Glutamatergic neuron (in vitro differentiated cells): Measurements from ENCODE around the gene B3GNT7. TPM values are rescaled to one million over a fixed set of nuclear protein-coding genes. Genes with fewer than 3 reads are reported as not detected.
A peak's percentile ranks its signal among the peaks of the same experiment; 100 is the strongest.
"Not testable (repeated sequence)": the region's sequence is repeated elsewhere in the genome, so short reads cannot be mapped to it uniquely, and the experiment has no call there.

Source experiments
- DNase-seq: peaks from one replicate; pipeline ENCODE4 v3.0.0; 2022
- H3K27ac Mint-ChIP-seq: one replicate; pipeline ENCODE4 v1.8.0; 2020; ENCODE audit warnings: mild to moderate bottlenecking, mixed read lengths, inconsistent platforms; ENCODE audit not compliant: unreplicated experiment
- H3K27me3 Mint-ChIP-seq: one replicate; pipeline ENCODE4 v1.8.0; 2020; ENCODE audit warnings: mild to moderate bottlenecking, moderate library complexity, mixed read lengths, inconsistent platforms; ENCODE audit not compliant: unreplicated experiment
- H3K36me3 Mint-ChIP-seq: one replicate; pipeline ENCODE4 v1.8.0; 2020; ENCODE audit warnings: mild to moderate bottlenecking, mixed read lengths, inconsistent platforms; ENCODE audit not compliant: unreplicated experiment
- H3K4me1 Mint-ChIP-seq: one replicate; pipeline ENCODE4 v1.8.0; 2020; ENCODE audit warnings: mild to moderate bottlenecking, low read depth, mixed read lengths, inconsistent platforms; ENCODE audit not compliant: unreplicated experiment
- H3K4me3 Mint-ChIP-seq: one replicate; pipeline ENCODE4 v1.8.0; 2020; ENCODE audit warnings: mild to moderate bottlenecking, mixed read lengths, inconsistent platforms; ENCODE audit not compliant: unreplicated experiment
- H3K9me3 Mint-ChIP-seq: one replicate; pipeline ENCODE4 v1.8.0; 2020; ENCODE audit warnings: mild to moderate bottlenecking, moderate library complexity, mixed read lengths, inconsistent platforms; ENCODE audit not compliant: unreplicated experiment
- total RNA-seq: library from RNA; stranded (reverse); fragmentation: NEBNext Ultra II Directional; extraction: Animal tissue kit (Norgen Biotek cat#: 25700); gene quantifications from one replicate; pipeline ENCODE4 v1.2.1, GENCODE V29; 2021; ENCODE audit not compliant: unreplicated experiment
- TF ChIP-seq, protein P1 (sequence below): fragments of 200-600 bp; sonication (generic); IDR thresholded peaks from one replicate; pipeline ENCODE4 v1.5.0; 2021; ENCODE audit not compliant: partially characterized antibody, unreplicated experiment

The B3GNT7 gene
- total RNA-seq, 1 donor from 2014 or later: 0.27 TPM

DNA sequence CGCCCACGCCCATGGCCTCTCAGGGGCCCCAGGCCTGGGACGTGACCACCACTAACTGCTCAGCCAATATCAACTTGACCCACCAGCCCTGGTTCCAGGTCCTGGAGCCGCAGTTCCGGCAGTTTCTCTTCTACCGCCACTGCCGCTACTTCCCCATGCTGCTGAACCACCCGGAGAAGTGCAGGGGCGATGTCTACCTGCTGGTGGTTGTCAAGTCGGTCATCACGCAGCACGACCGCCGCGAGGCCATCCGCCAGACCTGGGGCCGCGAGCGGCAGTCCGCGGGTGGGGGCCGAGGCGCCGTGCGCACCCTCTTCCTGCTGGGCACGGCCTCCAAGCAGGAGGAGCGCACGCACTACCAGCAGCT, 2.4 kb downstream of the B3GNT7 start:
- TF ChIP-seq, protein P1, sequence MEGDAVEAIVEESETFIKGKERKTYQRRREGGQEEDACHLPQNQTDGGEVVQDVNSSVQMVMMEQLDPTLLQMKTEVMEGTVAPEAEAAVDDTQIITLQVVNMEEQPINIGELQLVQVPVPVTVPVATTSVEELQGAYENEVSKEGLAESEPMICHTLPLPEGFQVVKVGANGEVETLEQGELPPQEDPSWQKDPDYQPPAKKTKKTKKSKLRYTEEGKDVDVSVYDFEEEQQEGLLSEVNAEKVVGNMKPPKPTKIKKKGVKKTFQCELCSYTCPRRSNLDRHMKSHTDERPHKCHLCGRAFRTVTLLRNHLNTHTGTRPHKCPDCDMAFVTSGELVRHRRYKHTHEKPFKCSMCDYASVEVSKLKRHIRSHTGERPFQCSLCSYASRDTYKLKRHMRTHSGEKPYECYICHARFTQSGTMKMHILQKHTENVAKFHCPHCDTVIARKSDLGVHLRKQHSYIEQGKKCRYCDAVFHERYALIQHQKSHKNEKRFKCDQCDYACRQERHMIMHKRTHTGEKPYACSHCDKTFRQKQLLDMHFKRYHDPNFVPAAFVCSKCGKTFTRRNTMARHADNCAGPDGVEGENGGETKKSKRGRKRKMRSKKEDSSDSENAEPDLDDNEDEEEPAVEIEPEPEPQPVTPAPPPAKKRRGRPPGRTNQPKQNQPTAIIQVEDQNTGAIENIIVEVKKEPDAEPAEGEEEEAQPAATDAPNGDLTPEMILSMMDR: no peak
- Mint-ChIP-seq H3K4me3 (no peak overlapping the region), H3K36me3 (no peaks in the 10 kb centered on the region), H3K27ac (peak overlapping the region; percentile 17), H3K4me1 (no peaks in the 10 kb centered on the region), H3K9me3 (peaks cover 2% of the 10 kb centered on the region), H3K27me3 (peaks cover 16% of the 10 kb centered on the region)
- no peak for DNase-seq

DNA sequence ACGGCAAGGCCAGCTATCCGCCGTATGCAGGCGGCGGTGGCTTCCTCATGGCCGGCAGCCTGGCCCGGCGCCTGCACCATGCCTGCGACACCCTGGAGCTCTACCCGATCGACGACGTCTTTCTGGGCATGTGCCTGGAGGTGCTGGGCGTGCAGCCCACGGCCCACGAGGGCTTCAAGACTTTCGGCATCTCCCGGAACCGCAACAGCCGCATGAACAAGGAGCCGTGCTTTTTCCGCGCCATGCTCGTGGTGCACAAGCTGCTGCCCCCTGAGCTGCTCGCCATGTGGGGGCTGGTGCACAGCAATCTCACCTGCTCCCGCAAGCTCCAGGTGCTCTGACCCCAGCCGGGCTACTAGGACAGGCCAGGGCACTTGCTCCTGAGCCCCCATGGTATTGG, 3.1 kb downstream of the B3GNT7 start:
- TF ChIP-seq, protein P1: no peak
- Mint-ChIP-seq H3K4me1 (no peaks in the 10 kb centered on the region), H3K9me3 (peaks cover 2% of the 10 kb centered on the region), H3K36me3 (no peaks in the 10 kb centered on the region), H3K27ac (no peak overlapping the region), H3K4me3 (no peak overlapping the region), H3K27me3 (peaks cover 17% of the 10 kb centered on the region)
- DNase-seq: no peak

DNA sequence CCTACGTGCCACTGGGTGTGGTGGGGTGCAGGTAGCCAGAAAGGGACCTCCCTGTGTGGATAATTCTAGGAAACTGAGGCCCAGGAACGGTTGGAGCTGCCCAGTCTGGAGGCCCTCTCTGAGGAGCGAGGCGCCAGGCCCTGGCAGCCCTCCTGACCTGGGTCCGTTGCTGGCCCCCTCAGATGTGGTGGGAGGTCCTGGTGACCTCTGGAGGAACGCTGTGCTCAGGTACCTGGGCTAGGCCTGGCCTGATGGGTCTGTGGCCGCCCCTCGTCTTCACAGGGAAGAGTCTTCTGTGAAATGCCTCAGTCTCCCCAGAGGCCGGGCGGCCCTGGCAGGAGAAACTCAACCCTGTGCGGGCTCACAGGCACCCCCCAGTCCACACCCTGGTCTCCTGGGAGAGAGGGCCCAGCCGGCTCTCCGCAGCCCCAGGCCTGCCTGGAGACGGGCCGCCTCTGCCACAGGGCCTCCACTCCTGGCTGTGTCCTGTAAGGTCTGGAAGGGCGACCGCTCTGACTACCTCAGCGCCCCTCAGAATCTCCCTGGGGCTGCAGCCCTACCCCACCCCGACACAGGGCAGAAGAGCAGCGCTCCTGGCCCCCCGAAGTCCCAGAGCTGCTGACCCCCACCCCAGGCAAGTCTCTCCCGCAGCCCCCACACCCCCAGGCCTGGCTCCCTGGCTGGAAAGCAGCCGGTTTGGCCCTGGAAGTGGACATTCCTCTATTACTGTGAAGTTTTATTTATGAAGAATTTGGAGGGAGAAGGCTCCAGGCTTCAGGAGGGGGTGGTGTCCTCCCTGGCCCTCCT, 3.7 kb downstream of the B3GNT7 start:
- no peak overlapping the region for H3K27ac Mint-ChIP-seq
- no peak overlapping the region for H3K4me3 Mint-ChIP-seq
- no peaks in the 10 kb centered on the region for H3K36me3 Mint-ChIP-seq
- TF ChIP-seq, protein P1: no peak
- peaks cover 17% of the 10 kb centered on the region for H3K27me3 Mint-ChIP-seq
- H3K4me1 Mint-ChIP-seq: no peaks in the 10 kb centered on the region
- H3K9me3 Mint-ChIP-seq: peaks cover 2% of the 10 kb centered on the region
- DNase-seq: no peak

DNA sequence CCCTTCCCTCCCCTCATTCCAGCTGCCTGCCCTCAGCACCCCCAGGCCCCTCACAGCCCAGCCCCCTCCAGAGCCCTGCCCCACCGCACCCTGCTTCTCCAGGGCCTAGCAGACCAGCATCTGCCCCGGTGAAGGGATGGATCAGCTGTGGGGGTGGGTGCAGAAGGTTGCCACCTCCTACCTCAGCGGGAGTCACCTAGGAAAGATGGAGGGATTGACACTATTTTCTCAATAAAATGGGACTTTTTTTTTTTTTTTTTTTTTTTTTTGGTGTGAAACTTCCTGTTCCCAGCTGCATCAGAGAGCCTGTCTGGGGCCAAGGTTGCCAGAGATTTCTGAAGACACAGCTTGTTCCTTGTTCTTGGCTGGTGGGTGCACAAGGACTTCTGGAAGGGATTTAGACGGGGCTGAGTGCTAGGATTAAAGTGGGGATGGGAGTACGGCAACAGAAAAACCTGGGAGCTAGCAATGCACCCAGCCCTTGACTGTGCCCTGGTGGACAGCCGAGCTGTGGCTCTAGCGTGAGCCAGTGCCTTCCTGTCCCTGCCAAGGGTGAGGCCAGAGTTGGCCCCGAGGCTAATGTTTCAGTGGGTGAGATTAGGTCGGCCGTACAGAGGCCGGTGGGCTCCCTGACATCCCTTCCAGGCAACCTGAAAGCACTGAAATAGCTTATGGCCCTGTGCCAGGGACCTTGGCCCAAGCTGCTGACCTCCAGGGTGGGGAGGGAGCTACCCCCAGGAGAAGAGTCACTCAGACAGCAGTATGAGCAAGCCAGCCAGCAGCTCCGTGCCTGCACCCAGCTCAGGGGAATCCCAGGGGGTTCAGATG, 4.6 kb downstream of the B3GNT7 start:
- no peak for DNase-seq
- Mint-ChIP-seq H3K9me3 (peaks cover 2% of the 10 kb centered on the region), H3K4me1 (no peaks in the 10 kb centered on the region), H3K36me3 (no peaks in the 10 kb centered on the region), H3K27me3 (peaks cover 10% of the 10 kb centered on the region), H3K27ac (no peak overlapping the region), H3K4me3 (no peak overlapping the region)
- TF ChIP-seq, protein P1: no peak

DNA sequence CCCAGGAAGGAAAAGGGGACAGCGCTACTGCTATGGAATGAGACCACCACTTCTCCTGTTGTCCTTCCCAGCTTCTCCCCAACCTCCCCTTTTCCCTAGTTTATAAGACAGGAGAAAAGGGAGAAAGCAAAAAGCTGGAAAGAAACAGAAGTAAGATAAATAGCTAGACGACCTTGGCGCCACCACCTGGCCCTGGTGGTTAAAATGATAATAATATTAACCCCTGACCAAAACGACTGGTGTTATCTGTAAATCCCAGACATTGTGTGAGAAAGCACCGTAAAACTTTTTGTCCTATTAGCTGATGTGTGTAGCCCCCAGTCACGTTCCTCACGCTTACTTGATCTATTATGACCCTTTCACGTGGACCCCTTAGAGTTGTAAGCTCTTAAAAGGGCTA, 5.2 kb downstream of the B3GNT7 start:
- H3K4me3 Mint-ChIP-seq, H3K9me3 Mint-ChIP-seq, DNase-seq, H3K4me1 Mint-ChIP-seq, H3K36me3 Mint-ChIP-seq, H3K27me3 Mint-ChIP-seq, H3K27ac Mint-ChIP-seq: not testable (repeated sequence)

DNA sequence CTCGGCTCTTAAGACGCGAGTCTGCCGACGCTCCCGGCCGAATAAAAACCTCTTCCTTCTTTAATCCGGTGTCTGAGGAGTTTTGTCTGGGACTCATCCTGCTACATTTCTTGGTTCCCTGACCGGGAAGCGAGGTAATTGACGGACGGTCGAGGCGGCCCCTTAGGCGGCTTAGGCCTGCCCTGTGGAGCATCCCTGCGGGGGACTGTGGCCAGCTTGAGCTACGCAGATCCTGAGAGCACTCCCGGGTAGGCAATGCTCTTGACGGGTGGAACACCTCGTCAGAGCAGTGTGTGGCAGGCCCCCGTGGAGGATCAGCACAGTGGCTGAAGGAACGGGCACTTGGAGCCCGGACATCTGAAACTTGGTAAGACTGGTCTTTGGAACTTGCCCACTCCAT, 5.6 kb downstream of the B3GNT7 start:
- not testable (repeated sequence) for DNase-seq, H3K4me3 Mint-ChIP-seq, H3K9me3 Mint-ChIP-seq, H3K36me3 Mint-ChIP-seq, H3K27ac Mint-ChIP-seq, H3K4me1 Mint-ChIP-seq, H3K27me3 Mint-ChIP-seq

DNA sequence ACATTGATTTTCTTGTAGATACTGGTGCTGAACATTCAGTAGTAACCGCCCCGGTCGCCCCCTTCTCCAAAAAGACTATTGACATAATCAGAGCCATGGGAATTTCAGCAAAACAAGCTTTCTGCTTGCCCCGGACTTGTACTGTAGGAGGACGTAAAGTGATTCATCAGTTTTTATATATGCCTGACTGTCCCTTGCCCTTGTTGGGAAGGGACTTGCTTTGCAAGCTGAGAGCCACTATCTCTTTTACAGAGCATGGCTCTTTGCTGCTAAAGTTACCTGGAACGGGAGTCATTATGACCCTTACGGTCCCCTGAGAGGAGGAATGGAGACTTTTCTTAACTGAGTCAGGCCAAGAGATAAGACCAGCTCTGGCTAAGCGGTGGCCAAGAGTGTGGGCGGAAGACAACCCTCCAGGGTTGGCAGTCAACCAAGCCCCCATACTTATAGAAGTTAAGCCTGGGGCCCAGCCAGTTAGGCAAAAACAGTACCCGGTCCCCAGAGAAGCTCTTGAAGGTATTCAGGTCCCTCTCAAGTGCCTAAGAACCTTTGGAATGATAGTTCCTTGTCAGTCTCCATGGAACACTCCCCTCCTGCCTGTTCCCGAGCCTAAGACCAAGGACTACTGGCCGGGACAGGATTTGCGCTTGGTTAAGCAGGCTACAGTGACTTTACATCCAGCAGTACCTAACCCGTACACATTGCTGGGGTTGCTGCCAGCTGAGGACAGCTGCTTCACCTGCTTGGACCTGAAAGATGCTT, 8.1 kb downstream of the B3GNT7 start:
- H3K27ac Mint-ChIP-seq, H3K27me3 Mint-ChIP-seq, H3K9me3 Mint-ChIP-seq, H3K36me3 Mint-ChIP-seq, H3K4me1 Mint-ChIP-seq, DNase-seq, H3K4me3 Mint-ChIP-seq: not testable (repeated sequence)

DNA sequence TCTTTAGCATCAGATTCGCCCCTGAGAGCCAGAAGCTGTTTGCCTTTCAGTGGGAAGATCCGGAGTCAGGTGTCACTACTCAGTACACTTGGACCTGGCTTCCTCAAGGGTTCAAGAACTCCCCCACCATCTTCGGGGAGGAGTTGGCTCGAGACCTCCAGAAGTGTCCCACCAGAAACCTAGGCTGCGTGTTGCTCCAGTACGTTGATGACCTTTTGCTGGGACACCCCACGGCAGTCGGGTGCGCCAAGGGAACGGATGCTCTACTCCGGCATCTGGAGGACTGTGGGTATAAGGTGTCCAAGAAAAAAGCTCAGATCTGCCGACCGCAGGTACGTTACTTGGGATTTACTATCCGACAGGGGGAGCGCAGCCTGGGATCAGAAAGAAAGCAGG, 8.7 kb downstream of the B3GNT7 start:
- not testable (repeated sequence) for H3K4me1 Mint-ChIP-seq, H3K36me3 Mint-ChIP-seq, H3K27me3 Mint-ChIP-seq, H3K4me3 Mint-ChIP-seq, H3K27ac Mint-ChIP-seq, H3K9me3 Mint-ChIP-seq, DNase-seq
